HG03103 (cell line): ENCODE measurements around the gene FAM131C.

Source experiments
- ATAC-seq: cut with Tn5 transposase; IDR thresholded peaks from one replicate; pipeline ENCODE4 v1.9.1; 2021; ENCODE audit warnings: low read depth; ENCODE audit not compliant: unreplicated experiment

Gene FAM131C

GRCh38 chr1:16018749-16019643 is 54.5 kb downstream of the FAM131C start:
- ATAC-seq: no peak

- no peak for ATAC-seq
These were observed 55.1 kb downstream of the FAM131C start for GRCh38 chr1:16018308-16018707.

- no peak for ATAC-seq
These were observed 55.8 kb downstream of the FAM131C start, which contains the start of gene HSPB7 for GRCh38 chr1:16017461-16018303. TSS of gene HSPB7 (minus strand) at chr1:16018043. CDS start at chr1:16017963, 80 bp downstream.

- ATAC-seq: no peak
These were observed 56.4 kb downstream of the FAM131C start for GRCh38 chr1:16017076-16017460.

GRCh38 chr1:16015960-16016901 is 57.2 kb downstream of the FAM131C start:
- ATAC-seq: no peak

GRCh38 chr1:16015491-16015890 is 58.0 kb downstream of the FAM131C start:
- ATAC-seq: no peak

GRCh38 chr1:16014509-16015482 is 58.7 kb downstream of the FAM131C start:
- ATAC-seq: no peak

GRCh38 chr1:16013908-16014258 is 59.6 kb downstream of the FAM131C start:
- ATAC-seq: no peak

GRCh38 chr1:16013220-16013907 is 60.1 kb downstream of the FAM131C start:
- ATAC-seq: no peak

GRCh38 chr1:16012590-16013219 is 60.7 kb downstream of the FAM131C start:
- ATAC-seq: no peak

GRCh38 chr1:16011936-16012589 is 61.4 kb downstream of the FAM131C start:
- ATAC-seq: no peak

GRCh38 chr1:16010837-16011236 is 62.6 kb downstream of the FAM131C start:
- no peak for ATAC-seq

GRCh38 chr1:16009678-16010077 is 63.8 kb downstream of the FAM131C start:
- no peak for ATAC-seq

- no peak for ATAC-seq
These were observed 64.4 kb downstream of the FAM131C start for GRCh38 chr1:16009030-16009460.
